Measurements from ENCODE around the gene RBP2.

- TF ChIP-seq GATA2 (IDR thresholded peaks at IDR 0.05; ENCODE audit: low read depth, low read length) (no peak), GATA3 (IDR thresholded peaks at IDR 0.05; ENCODE audit: low read depth, low read length) (no peak)
These were observed 35.4 kb downstream of the RBP2 start for GRCh38 chr3:139440639-139441556.

Measured in SH-SY5Y (cell line).